ENCODE data around the gene ANKRD18B. TPM values are rescaled to one million over a fixed set of nuclear protein-coding genes. Genes with fewer than 3 reads are reported as not detected.
"Not testable (repeated sequence)": the region's sequence is repeated elsewhere in the genome, so short reads cannot be mapped to it uniquely, and the experiment has no call there.

Gene ANKRD18B
- total RNA-seq, 1 donor from 2014 or later, result 24.5 TPM

- not testable (repeated sequence) for DNase-seq (ENCODE audit: low read depth, low spot score); H3K9me3 Mint-ChIP-seq; H3K4me1 Mint-ChIP-seq; H3K4me3 Mint-ChIP-seq; H3K27me3 Mint-ChIP-seq (ENCODE audit: low read depth); H3K27ac Mint-ChIP-seq (ENCODE audit: unreplicated experiment); H3K36me3 Mint-ChIP-seq (ENCODE audit: low read depth)
These were observed 76.9 kb downstream of the ANKRD18B start for GRCh38 chr9:33600911-33601310.

- H3K4me3 Mint-ChIP-seq; H3K27me3 Mint-ChIP-seq (ENCODE audit: low read depth); H3K4me1 Mint-ChIP-seq; DNase-seq (ENCODE audit: low read depth, low spot score); H3K27ac Mint-ChIP-seq (ENCODE audit: unreplicated experiment): not testable (repeated sequence)
- Mint-ChIP-seq H3K36me3 (ENCODE audit: low read depth) (peaks cover 12% of the 10 kb centered on the region), H3K9me3 (peaks cover 15% of the 10 kb centered on the region)
These were observed 80.2 kb downstream of the ANKRD18B start for GRCh38 chr9:33604249-33604648.

GRCh38 chr9:33604936-33605335, 80.9 kb downstream of the ANKRD18B start:
- H3K36me3 Mint-ChIP-seq (ENCODE audit: low read depth), result peaks cover 12% of the 10 kb centered on the region
- not testable (repeated sequence) for H3K27ac Mint-ChIP-seq (ENCODE audit: unreplicated experiment); H3K4me3 Mint-ChIP-seq; H3K27me3 Mint-ChIP-seq (ENCODE audit: low read depth); DNase-seq (ENCODE audit: low read depth, low spot score); H3K4me1 Mint-ChIP-seq
- H3K9me3 Mint-ChIP-seq, result peaks cover 15% of the 10 kb centered on the region

- Mint-ChIP-seq H3K4me3 (no peak overlapping the region), H3K36me3 (ENCODE audit: low read depth) (peaks cover 9% of the 10 kb centered on the region), H3K27ac (ENCODE audit: unreplicated experiment) (no peak overlapping the region), H3K27me3 (ENCODE audit: low read depth) (peaks cover 16% of the 10 kb centered on the region), H3K9me3 (peaks cover 13% of the 10 kb centered on the region), H3K4me1 (no peaks in the 10 kb centered on the region)
- DNase-seq (ENCODE audit: low read depth, low spot score), result no peak
- TF ChIP-seq CTCF (conservative IDR thresholded peaks at IDR 0.05), result no peak
These were observed 87.3 kb downstream of the ANKRD18B start for GRCh38 chr9:33611358-33611757.

GRCh38 chr9:33612410-33612809, 88.4 kb downstream of the ANKRD18B start:
- not testable (repeated sequence) for H3K36me3 Mint-ChIP-seq (ENCODE audit: low read depth); H3K4me3 Mint-ChIP-seq; H3K27ac Mint-ChIP-seq (ENCODE audit: unreplicated experiment); DNase-seq (ENCODE audit: low read depth, low spot score); H3K4me1 Mint-ChIP-seq
- peaks cover 13% of the 10 kb centered on the region for H3K9me3 Mint-ChIP-seq
- H3K27me3 Mint-ChIP-seq (ENCODE audit: low read depth), result peaks cover 16% of the 10 kb centered on the region

- H3K27me3 Mint-ChIP-seq (ENCODE audit: low read depth), result peaks cover 16% of the 10 kb centered on the region
- H3K4me3 Mint-ChIP-seq, result no peak overlapping the region
- no peaks in the 10 kb centered on the region for H3K4me1 Mint-ChIP-seq
- no peaks in the 10 kb centered on the region for H3K36me3 Mint-ChIP-seq (ENCODE audit: low read depth)
- no peak for DNase-seq (ENCODE audit: low read depth, low spot score)
- H3K9me3 Mint-ChIP-seq, result no peaks in the 10 kb centered on the region
- TF ChIP-seq CTCF (conservative IDR thresholded peaks at IDR 0.05), result no peak
- no peak overlapping the region for H3K27ac Mint-ChIP-seq (ENCODE audit: unreplicated experiment)
These were observed 90.1 kb downstream of the ANKRD18B start for GRCh38 chr9:33614001-33614687.

GRCh38 chr9:33618370-33618769, 94.3 kb downstream of the ANKRD18B start:
- H3K27me3 Mint-ChIP-seq (ENCODE audit: low read depth), result peaks cover 16% of the 10 kb centered on the region
- H3K27ac Mint-ChIP-seq (ENCODE audit: unreplicated experiment); H3K4me1 Mint-ChIP-seq; H3K4me3 Mint-ChIP-seq; H3K36me3 Mint-ChIP-seq (ENCODE audit: low read depth); DNase-seq (ENCODE audit: low read depth, low spot score); H3K9me3 Mint-ChIP-seq: not testable (repeated sequence)

- Mint-ChIP-seq H3K27me3 (ENCODE audit: low read depth) (peaks cover 15% of the 10 kb centered on the region), H3K36me3 (ENCODE audit: low read depth) (no peaks in the 10 kb centered on the region), H3K27ac (ENCODE audit: unreplicated experiment) (no peak overlapping the region), H3K4me1 (no peaks in the 10 kb centered on the region), H3K4me3 (no peak overlapping the region), H3K9me3 (no peaks in the 10 kb centered on the region)
- no peak for TF ChIP-seq CTCF (conservative IDR thresholded peaks at IDR 0.05)
- DNase-seq (ENCODE audit: low read depth, low spot score), result no peak
These were observed 95.8 kb downstream of the ANKRD18B start for GRCh38 chr9:33619666-33620404.

Measured in neural crest cell (in vitro differentiated cells).